OCI-LY7 (cell line): ENCODE data around the gene RTN4IP1. TPM values are rescaled to one million over a fixed set of nuclear protein-coding genes. Genes with fewer than 3 reads are reported as not detected.

ENCODE experiments used
- BruUV-seq: library from RNA; stranded (reverse); fragments of 400-500 nt; replicated peaks from 2 replicates; lab custom pipeline; 2021; lab: Mats Ljungman, UMichigan
- CTCF ChIA-PET: fragments of 300-600 bp; sonication (Branson Sonifier 250); formaldehyde crosslinking; loops from one replicate; lab custom pipeline; 2022; ENCODE audit warnings: antibody characterized with exemption; ENCODE audit not compliant: unreplicated experiment; lab: Charles Lee
- POLR2A ChIA-PET: fragments of 300-600 bp; sonication (Branson Sonifier 250); formaldehyde crosslinking; loops from one replicate; lab custom pipeline; 2022; ENCODE audit warnings: antibody characterized with exemption; lab: Charles Lee
- DNase-seq: peaks from one replicate; pipeline ENCODE4 v3.0.0-alpha.2; 2015; ENCODE audit warnings: low spot score
- H2AFZ ChIP-seq: fragments of 200-600 bp; sonication (generic), shearing (Covaris generic); 2 replicates; pipeline ENCODE4 v1.6.1; 2014; ENCODE audit warnings: mild to moderate bottlenecking, antibody characterized with exemption, low read length, moderate library complexity
- H3K27ac ChIP-seq: fragments of 200-600 bp; sonication (generic); 2 replicates; pipeline ENCODE4 v1.5.1; 2014; ENCODE audit warnings: mixed run types, low read depth, mild to moderate bottlenecking, moderate library complexity, low read length, inconsistent platforms; ENCODE audit not compliant: poor library complexity, severe bottlenecking
- H3K36me3 ChIP-seq: fragments of 200-600 bp; sonication (generic); 2 replicates; pipeline ENCODE4 v1.6.1; 2014; ENCODE audit warnings: mild to moderate bottlenecking, antibody characterized with exemption, low read length, moderate library complexity, mixed read lengths; ENCODE audit not compliant: insufficient read depth
- H3K4me1 ChIP-seq: fragments of 200-600 bp; sonication (generic); 2 replicates; pipeline ENCODE4 v1.5.1; 2014; ENCODE audit warnings: mild to moderate bottlenecking, low read length; ENCODE audit not compliant: insufficient read depth, poor library complexity, severe bottlenecking
- H3K4me2 ChIP-seq: fragments of 200-600 bp; sonication (generic); 2 replicates; pipeline ENCODE4 v1.6.1; 2014; ENCODE audit warnings: mild to moderate bottlenecking, low read length
- H3K4me3 ChIP-seq: fragments of 200-600 bp; sonication (generic); 2 replicates; pipeline ENCODE4 v1.5.1; 2014; ENCODE audit warnings: mild to moderate bottlenecking, low read depth, low read length; ENCODE audit not compliant: poor library complexity, severe bottlenecking
- H3K79me2 ChIP-seq: fragments of 200-600 bp; sonication (generic); 2 replicates; pipeline ENCODE4 v1.6.1; 2016; ENCODE audit warnings: low read depth, mild to moderate bottlenecking, low read length, moderate library complexity, mixed read lengths; ENCODE audit not compliant: insufficient read depth
- H3K9me2 ChIP-seq: fragments of 200-600 bp; sonication (generic); 2 replicates; pipeline ENCODE4 v1.6.1; 2016; ENCODE audit warnings: mild to moderate bottlenecking, low read length, mixed read lengths; ENCODE audit not compliant: insufficient read depth
- H3K9me3 ChIP-seq: fragments of 200-600 bp; sonication (generic); 2 replicates; pipeline ENCODE4 v1.6.1; 2014; ENCODE audit warnings: mild to moderate bottlenecking, mixed run types, low read length, mixed read lengths
- H4K20me1 ChIP-seq: fragments of 200-600 bp; sonication (generic); 2 replicates; pipeline ENCODE4 v1.6.1; 2014; ENCODE audit warnings: mild to moderate bottlenecking, antibody characterized with exemption, low read length, moderate library complexity, mixed read lengths; ENCODE audit not compliant: insufficient read depth
- EZH2phosphoT487 ChIP-seq: fragments of 200-600 bp; sonication (generic); IDR thresholded peaks from 2 replicates; pipeline ENCODE4 v1.6.1; 2018; ENCODE audit warnings: low read depth, borderline replicate concordance, mild to moderate bottlenecking, mixed run types, antibody characterized with exemption, low read length, moderate library complexity, mixed read lengths
- intact Hi-C: fragments of 100-400 bp; cut with micrococcal nuclease; formaldehyde crosslinking; loops from one replicate; pipeline ENCODE4 v1.10.0; 2022; ENCODE audit not compliant: unreplicated experiment
- total RNA-seq, 2 experiments: library from RNA; depleted of rRNA in 1 of 2; stranded (reverse); fragments of >200 nt in 1 of 2; shearing (Covaris generic) in 1 of 2; gene quantifications; 2 replicates each; pipeline ENCODE4 v1.2.3, GENCODE V29; 2014 to 2022
- TF ChIP-seq, protein P1 (sequence below): fragments of 200-600 bp; sonication (generic); conservative IDR thresholded peaks from 2 replicates; pipeline ENCODE4 v1.5.1; 2014; ENCODE audit warnings: mild to moderate bottlenecking, antibody characterized with exemption, low read length, moderate library complexity, mixed read lengths

RTN4IP1 gene
- total RNA-seq, 2 experiments from 2014 or later, result 25.2 to 51.4 TPM

DNA sequence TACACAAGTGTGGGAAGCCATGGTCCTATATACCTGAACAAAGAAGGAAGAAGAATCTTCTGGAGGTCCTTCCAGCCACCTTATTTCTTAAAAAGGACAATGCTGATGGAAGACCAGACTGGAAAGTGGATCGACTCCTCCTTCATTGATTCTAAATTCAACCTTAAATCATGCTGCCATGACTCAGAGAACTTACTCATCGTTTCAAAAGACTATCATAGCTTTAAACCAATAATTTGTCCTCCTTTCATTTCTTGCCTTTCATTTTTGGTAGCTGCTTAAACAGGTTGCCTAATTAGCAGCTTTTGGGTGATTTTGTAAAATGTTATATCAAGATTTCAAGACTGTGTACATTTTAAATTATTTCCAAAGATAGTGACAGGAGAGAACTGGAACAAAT lies 60.8 kb downstream of the RTN4IP1 start:
- intact Hi-C loops, result loop anchor here (5.0 kb wide), 2 partner anchors 231 to 429 kb away; no protein-coding TSS in a partner anchor
- no peaks in the 10 kb centered on the region for H3K9me3 ChIP-seq
- BruUV-seq, result no TSS peak

DNA sequence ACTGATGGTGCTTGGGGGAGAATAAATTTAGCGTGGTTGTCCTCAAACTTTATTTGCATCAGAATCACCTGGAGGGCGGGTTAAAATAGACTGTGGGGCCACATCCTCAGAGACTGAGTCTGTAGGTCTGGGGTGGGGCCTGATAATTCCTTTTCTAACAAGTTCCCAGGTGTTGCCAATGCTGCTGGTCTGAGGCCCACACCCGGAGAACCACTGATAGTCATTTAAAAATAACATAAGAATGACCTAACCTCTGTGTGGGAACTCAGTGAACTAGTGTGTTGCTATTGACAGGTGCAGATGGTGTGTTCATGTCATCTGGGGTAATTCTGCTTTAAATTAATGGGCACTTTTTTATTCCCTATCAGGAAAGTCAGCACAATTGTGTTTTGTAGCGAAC lies 64.8 kb downstream of the RTN4IP1 start:
- no peak for DNase-seq
- Histone ChIP-seq H3K79me2 (no peaks in the 10 kb centered on the region), H3K4me3 (no peak overlapping the region), H3K9me2 (no peaks in the 10 kb centered on the region), H3K27ac (no peak overlapping the region), H3K9me3 (no peaks in the 10 kb centered on the region), H3K4me2 (no peak overlapping the region; the same call in 1 of the 2 replicates), H4K20me1 (no peaks in the 10 kb centered on the region), H2AFZ (no peak overlapping the region), H3K36me3 (peaks cover 93% of the 10 kb centered on the region), H3K4me1 (peaks cover 8% of the 10 kb centered on the region)
- ChIA-PET CTCF (no interaction called here), POLR2A (interaction anchor here (0.7 to 1.3 kb wide), 3 partner anchors 13 to 93 kb away, joined by 3 to 4 read pairs (median 3); no protein-coding TSS in a partner anchor)
- TF ChIP-seq, protein P1, sequence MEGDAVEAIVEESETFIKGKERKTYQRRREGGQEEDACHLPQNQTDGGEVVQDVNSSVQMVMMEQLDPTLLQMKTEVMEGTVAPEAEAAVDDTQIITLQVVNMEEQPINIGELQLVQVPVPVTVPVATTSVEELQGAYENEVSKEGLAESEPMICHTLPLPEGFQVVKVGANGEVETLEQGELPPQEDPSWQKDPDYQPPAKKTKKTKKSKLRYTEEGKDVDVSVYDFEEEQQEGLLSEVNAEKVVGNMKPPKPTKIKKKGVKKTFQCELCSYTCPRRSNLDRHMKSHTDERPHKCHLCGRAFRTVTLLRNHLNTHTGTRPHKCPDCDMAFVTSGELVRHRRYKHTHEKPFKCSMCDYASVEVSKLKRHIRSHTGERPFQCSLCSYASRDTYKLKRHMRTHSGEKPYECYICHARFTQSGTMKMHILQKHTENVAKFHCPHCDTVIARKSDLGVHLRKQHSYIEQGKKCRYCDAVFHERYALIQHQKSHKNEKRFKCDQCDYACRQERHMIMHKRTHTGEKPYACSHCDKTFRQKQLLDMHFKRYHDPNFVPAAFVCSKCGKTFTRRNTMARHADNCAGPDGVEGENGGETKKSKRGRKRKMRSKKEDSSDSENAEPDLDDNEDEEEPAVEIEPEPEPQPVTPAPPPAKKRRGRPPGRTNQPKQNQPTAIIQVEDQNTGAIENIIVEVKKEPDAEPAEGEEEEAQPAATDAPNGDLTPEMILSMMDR, result no peak
- TF ChIP-seq EZH2phosphoT487, result no peak
- no TSS peak for BruUV-seq
- intact Hi-C loops, result no loop called here

More for the DNA sequence above, 60.8 kb downstream of the RTN4IP1 start:
- H3K79me2 ChIP-seq, result no peaks in the 10 kb centered on the region
- POLR2A ChIA-PET, result no interaction called here
- TF ChIP-seq, protein P1, result no peak
- no peak for TF ChIP-seq EZH2phosphoT487
- no peak overlapping the region for H3K4me3 ChIP-seq
- H3K4me1 ChIP-seq, result peaks cover 8% of the 10 kb centered on the region
- H3K36me3 ChIP-seq, result peaks cover 97% of the 10 kb centered on the region
- no peak overlapping the region for H3K27ac ChIP-seq
- no peaks in the 10 kb centered on the region for H3K9me2 ChIP-seq
- no peaks in the 10 kb centered on the region for H4K20me1 ChIP-seq
- H2AFZ ChIP-seq, result no peak overlapping the region
- DNase-seq, result no peak
- CTCF ChIA-PET, result no interaction called here
- no peak overlapping the region for H3K4me2 ChIP-seq

DNA sequence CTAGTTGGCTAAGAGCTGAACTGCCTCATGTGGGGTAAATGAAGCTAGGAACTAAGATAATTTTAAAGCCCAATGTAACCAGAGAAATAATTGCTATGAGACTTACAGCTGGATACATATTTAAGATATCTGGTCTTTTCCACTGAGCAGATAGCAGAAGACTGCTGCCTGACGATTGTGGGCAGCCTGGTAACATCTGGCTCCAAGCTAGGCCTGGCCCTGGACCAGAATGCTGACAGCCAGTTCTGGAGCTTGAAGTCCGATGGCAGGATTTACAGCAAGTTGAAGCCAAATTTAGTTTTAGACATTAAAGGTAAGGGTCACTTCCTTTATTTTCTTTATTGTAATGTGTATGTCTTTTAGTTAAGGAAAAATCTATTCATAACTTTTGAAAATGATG lies 65.7 kb downstream of the RTN4IP1 start:
- H3K9me2 ChIP-seq, result no peaks in the 10 kb centered on the region
- BruUV-seq, result no TSS peak
- no peak overlapping the region for H3K27ac ChIP-seq
- no peak overlapping the region for H3K4me2 ChIP-seq
- no peaks in the 10 kb centered on the region for H3K9me3 ChIP-seq
- CTCF ChIA-PET, result interaction anchor here (0.6 to 1.2 kb wide), 2 partner anchors 115 to 118 kb away, joined by 3 to 5 read pairs; no protein-coding TSS in a partner anchor
- TF ChIP-seq, protein P1, result no peak
- no peak for TF ChIP-seq EZH2phosphoT487
- peaks cover 8% of the 10 kb centered on the region for H3K4me1 ChIP-seq
- H3K79me2 ChIP-seq, result no peaks in the 10 kb centered on the region
- no peak for DNase-seq
- H3K36me3 ChIP-seq, result peaks cover 95% of the 10 kb centered on the region
- intact Hi-C loops, result no loop called here
- no peaks in the 10 kb centered on the region for H4K20me1 ChIP-seq
- POLR2A ChIA-PET, result interaction anchor here (0.6 to 1.6 kb wide), 9 partner anchors 11 to 114 kb away, joined by 3 to 9 read pairs (median 3); no protein-coding TSS in a partner anchor
- no peak overlapping the region for H3K4me3 ChIP-seq
- no peak overlapping the region for H2AFZ ChIP-seq
